Heart left ventricle (tissue), 13 donors: ENCODE results near the gene ZNF202.

Experiments
- CTCF ChIP-seq, 12 donors: fragments of 200-600 bp; sonication (generic) in 4 of 12; IDR thresholded peaks; one replicate each; pipeline versions ENCODE4 v1.5.0 to v1.8.0; 2018 to 2022; ENCODE audit warnings: antibody characterized with exemption in 12 of 12, mild to moderate bottlenecking in 5 of 12
- POLR2A ChIP-seq, 2 donors: fragments of 450-650 bp; IDR thresholded peaks; one replicate each; pipeline ENCODE4 v1.6.1; 2017; ENCODE audit warnings: antibody characterized with exemption in 2 of 2, mild to moderate bottlenecking in 2 of 2, moderate library complexity in 2 of 2
- donor health status: ischemic (EF 13 %, LVEDD 7.1; RV severe dilation, severe dysfunction).
- donor health status: DM: no; HTN: yes; CAD: no.
- donor health status: DM: no; HTN: no; CAD: no.
- donor health status: ischemic (EF 25% LVEDD 6.9; RV normal size, moderate dysfunction).
- donor health status: ischemic (EF 25% LVEDD 5.7; RV mildly dilated, moderate dysfunction).
- donor health status: ischemic (EF 35%, LVEDD 5.7; RV mildly dilated, moderate dysfunction).
- donor health status: nonischemic (EF 11% LVEDD 7.7; RV severe dilation, severe dysfunction).
- donor health status: DM: yes; HTN: yes; CAD: no.
- donor health status: PGD.
- donor health status: ischemic (EF 29% LVEDD 5.4; RV normal size, mild dysfunction).
- donor health status: nonischemic (EF 23%, LVEDD 6.1; RV moderate dilation, normal function).

DNA sequence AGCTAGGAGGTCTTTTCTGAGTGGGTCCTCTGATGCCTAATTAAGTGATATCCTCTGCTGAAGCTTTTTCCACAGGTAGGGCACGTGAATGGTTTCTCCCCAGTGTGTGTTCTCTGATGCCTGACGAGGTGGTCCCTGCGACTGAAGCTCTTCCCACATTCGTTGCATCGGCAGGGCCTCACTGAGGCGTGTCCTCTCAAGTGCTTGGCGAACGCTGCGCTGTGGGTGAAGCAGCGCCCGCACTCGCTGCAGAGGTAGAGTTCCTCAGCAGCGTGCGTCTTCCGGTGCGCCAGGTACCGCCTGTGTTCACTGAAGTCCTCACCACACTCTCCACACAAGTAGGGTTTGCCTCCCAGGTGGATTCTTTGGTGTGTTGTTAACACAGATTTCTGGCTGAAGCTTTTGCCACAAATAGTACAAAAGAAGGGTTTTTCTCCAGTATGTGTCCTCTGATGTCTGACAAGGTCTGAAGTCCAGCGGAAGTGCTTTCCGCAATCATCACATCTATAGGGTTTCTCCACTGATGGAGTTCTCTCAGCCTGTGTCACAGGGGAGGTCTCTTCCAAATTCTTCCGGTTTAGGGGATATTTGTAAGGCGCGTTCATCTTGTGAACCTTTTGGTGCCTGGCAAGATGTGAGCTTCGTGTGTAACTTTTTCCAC is 15.3 kb downstream of the ZNF202 start:
- TF ChIP-seq CTCF (IDR thresholded peaks at IDR 0.05), result no peak
- no peak for TF ChIP-seq POLR2A (IDR thresholded peaks at IDR 0.05)
